PFSK-1 (cell line): ENCODE results near the gene MRPL52.

Experiments used
- FOXP2 ChIP-seq: optimal IDR thresholded peaks from 2 replicates; pipeline ENCODE3; 2011; ENCODE audit warnings: borderline replicate concordance, control low read depth, inconsistent platforms; ENCODE audit not compliant: insufficient read depth; ENCODE audit errors: extremely low read length, extremely low read depth
- POLR2AphosphoS5 ChIP-seq: IDR thresholded peaks from 2 replicates; pipeline ENCODE4 v1.6.1; 2012; ENCODE audit warnings: low read depth, mild to moderate bottlenecking, control low read depth, low read length, moderate library complexity
- TAF1 ChIP-seq: IDR thresholded peaks from 2 replicates; pipeline ENCODE4 v1.6.1; 2012; ENCODE audit warnings: low read length, control low read depth, borderline replicate concordance; ENCODE audit not compliant: insufficient read depth
- TF ChIP-seq, protein P1 (sequence below), 2 experiments: IDR thresholded peaks; 2 replicates each; pipeline versions ENCODE4 v1.6.1 to v1.8.0; 2011 to 2012; ENCODE audit warnings: low read depth in 2 of 2, low read length in 2 of 2, control low read depth in 1 of 2, inconsistent platforms in 1 of 2, mild to moderate bottlenecking in 1 of 2, moderate library complexity in 1 of 2; ENCODE audit not compliant: insufficient read depth in 1 of 2

DNA sequence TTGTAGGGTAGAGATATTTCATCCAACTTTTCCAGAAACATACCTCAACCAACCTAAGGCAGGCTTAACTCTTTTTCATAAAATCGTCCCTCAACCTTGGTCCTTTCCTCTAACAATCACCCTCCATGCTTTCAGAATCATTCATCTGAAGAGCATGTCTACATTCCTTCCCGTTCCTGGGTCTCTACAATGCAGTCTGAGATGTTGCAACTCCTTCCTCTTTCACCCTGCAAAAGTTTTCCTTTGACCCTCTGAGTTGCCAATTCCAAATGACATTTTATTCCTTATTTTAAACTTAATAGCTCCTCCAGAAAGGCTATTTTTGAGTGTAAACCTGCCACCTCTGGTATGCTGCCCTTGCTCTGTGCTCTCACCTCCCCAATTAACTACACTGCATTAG is 31.2 kb upstream of the MRPL52 start:
- no peak for TF ChIP-seq POLR2AphosphoS5
- TF ChIP-seq TAF1 = no peak
- TF ChIP-seq FOXP2 = no peak
- TF ChIP-seq, protein P1, sequence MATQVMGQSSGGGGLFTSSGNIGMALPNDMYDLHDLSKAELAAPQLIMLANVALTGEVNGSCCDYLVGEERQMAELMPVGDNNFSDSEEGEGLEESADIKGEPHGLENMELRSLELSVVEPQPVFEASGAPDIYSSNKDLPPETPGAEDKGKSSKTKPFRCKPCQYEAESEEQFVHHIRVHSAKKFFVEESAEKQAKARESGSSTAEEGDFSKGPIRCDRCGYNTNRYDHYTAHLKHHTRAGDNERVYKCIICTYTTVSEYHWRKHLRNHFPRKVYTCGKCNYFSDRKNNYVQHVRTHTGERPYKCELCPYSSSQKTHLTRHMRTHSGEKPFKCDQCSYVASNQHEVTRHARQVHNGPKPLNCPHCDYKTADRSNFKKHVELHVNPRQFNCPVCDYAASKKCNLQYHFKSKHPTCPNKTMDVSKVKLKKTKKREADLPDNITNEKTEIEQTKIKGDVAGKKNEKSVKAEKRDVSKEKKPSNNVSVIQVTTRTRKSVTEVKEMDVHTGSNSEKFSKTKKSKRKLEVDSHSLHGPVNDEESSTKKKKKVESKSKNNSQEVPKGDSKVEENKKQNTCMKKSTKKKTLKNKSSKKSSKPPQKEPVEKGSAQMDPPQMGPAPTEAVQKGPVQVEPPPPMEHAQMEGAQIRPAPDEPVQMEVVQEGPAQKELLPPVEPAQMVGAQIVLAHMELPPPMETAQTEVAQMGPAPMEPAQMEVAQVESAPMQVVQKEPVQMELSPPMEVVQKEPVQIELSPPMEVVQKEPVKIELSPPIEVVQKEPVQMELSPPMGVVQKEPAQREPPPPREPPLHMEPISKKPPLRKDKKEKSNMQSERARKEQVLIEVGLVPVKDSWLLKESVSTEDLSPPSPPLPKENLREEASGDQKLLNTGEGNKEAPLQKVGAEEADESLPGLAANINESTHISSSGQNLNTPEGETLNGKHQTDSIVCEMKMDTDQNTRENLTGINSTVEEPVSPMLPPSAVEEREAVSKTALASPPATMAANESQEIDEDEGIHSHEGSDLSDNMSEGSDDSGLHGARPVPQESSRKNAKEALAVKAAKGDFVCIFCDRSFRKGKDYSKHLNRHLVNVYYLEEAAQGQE (IDR thresholded peaks at IDR 0.05; ENCODE audit: insufficient read depth in 1 of 2, low read depth in 2 of 2, low read length in 2 of 2) = no peak
